Trophoblast cell (in vitro differentiated cells and primary cell): ENCODE results near the gene UNC80.

Experiments used
- DNase-seq, 2 donors: peaks; one replicate each; pipeline ENCODE4 v3.0.0-alpha.2; 2016
- H2AFZ ChIP-seq: 2 replicates; pipeline ENCODE4 v1.6.1; 2013; ENCODE audit warnings: low read length, moderate library complexity, mild to moderate bottlenecking; ENCODE audit not compliant: insufficient read depth, poor library complexity
- H2AK5ac ChIP-seq: 2 replicates; pipeline ENCODE4 v1.6.1; 2013; ENCODE audit warnings: mild to moderate bottlenecking, low read length
- H2BK120ac ChIP-seq: 2 replicates; pipeline ENCODE4 v1.6.1; 2013; ENCODE audit warnings: low read length, mild to moderate bottlenecking, moderate library complexity; ENCODE audit not compliant: insufficient read depth, poor library complexity
- H2BK12ac ChIP-seq: 2 replicates; pipeline ENCODE4 v1.6.1; 2013; ENCODE audit warnings: mild to moderate bottlenecking, low read length, moderate library complexity
- H2BK5ac ChIP-seq: 2 replicates; pipeline ENCODE4 v1.6.1; 2013; ENCODE audit warnings: low read length, low read depth, moderate library complexity, mild to moderate bottlenecking; ENCODE audit not compliant: poor library complexity
- H3K14ac ChIP-seq: 2 replicates; pipeline ENCODE4 v1.6.1; 2013; ENCODE audit warnings: mild to moderate bottlenecking, low read length
- H3K18ac ChIP-seq: 2 replicates; pipeline ENCODE4 v1.6.1; 2013; ENCODE audit warnings: mild to moderate bottlenecking, low read length
- H3K23ac ChIP-seq: 2 replicates; pipeline ENCODE4 v1.6.1; 2013; ENCODE audit warnings: low read length
- H3K27ac ChIP-seq: 2 replicates; pipeline ENCODE4 v1.5.1; 2013; ENCODE audit warnings: low read depth, mild to moderate bottlenecking, inconsistent platforms, low read length, moderate library complexity
- H3K27me3 ChIP-seq: 2 replicates; pipeline ENCODE4 v1.6.1; 2013; ENCODE audit warnings: inconsistent platforms, mild to moderate bottlenecking, low read length, moderate library complexity; ENCODE audit not compliant: insufficient read depth
- H3K36me3 ChIP-seq, 2 experiments: 1 replicate in 1 of 2; 2 replicates in 1 of 2; pipeline ENCODE4 v1.6.1; 2013; ENCODE audit warnings: low read length in 2 of 2, mild to moderate bottlenecking in 2 of 2, moderate library complexity in 1 of 2; ENCODE audit not compliant: insufficient read depth in 2 of 2, control insufficient read depth in 1 of 2
- H3K4ac ChIP-seq: 2 replicates; pipeline ENCODE4 v1.6.1; 2013; ENCODE audit warnings: low read depth, mild to moderate bottlenecking, low read length, moderate library complexity
- H3K4me1 ChIP-seq, 2 experiments: 1 replicate in 1 of 2; 2 replicates in 1 of 2; pipeline ENCODE4 v1.6.1; 2013; ENCODE audit warnings: low read length in 2 of 2, mild to moderate bottlenecking in 2 of 2, moderate library complexity in 1 of 2; ENCODE audit not compliant: insufficient read depth in 2 of 2, control insufficient read depth in 1 of 2
- H3K4me2 ChIP-seq: 2 replicates; pipeline ENCODE4 v1.6.1; 2013; ENCODE audit warnings: inconsistent platforms, mild to moderate bottlenecking, low read length, moderate library complexity
- H3K4me3 ChIP-seq: 2 replicates; pipeline ENCODE4 v1.5.1; 2013; ENCODE audit warnings: mild to moderate bottlenecking, low read depth, low read length, inconsistent platforms
- H3K79me1 ChIP-seq: one replicate; pipeline ENCODE4 v1.6.1; 2013; ENCODE audit warnings: low read length
- H3K79me2 ChIP-seq: 2 replicates; pipeline ENCODE4 v1.6.1; 2013; ENCODE audit warnings: low read length, mild to moderate bottlenecking; ENCODE audit not compliant: control insufficient read depth, insufficient read depth, poor library complexity
- H3K9ac ChIP-seq: 2 replicates; pipeline ENCODE4 v1.6.1; 2013; ENCODE audit warnings: mild to moderate bottlenecking, low read length
- H3K9me3 ChIP-seq: 2 replicates; pipeline ENCODE4 v1.6.1; 2013; ENCODE audit warnings: low read depth, mild to moderate bottlenecking, control low read depth, inconsistent platforms, low read length; ENCODE audit not compliant: insufficient read depth
- H4K12ac ChIP-seq: 2 replicates; pipeline ENCODE4 v1.6.1; 2013; ENCODE audit warnings: low read depth, mild to moderate bottlenecking, low read length, moderate library complexity
- H4K8ac ChIP-seq: 2 replicates; pipeline ENCODE4 v1.6.1; 2013; ENCODE audit warnings: low read depth, mild to moderate bottlenecking, low read length, moderate library complexity
- H4K91ac ChIP-seq: one replicate; pipeline ENCODE4 v1.6.1; 2013; ENCODE audit warnings: low read depth, mild to moderate bottlenecking, low read length, moderate library complexity
- WGBS: extraction: QIAGEN DNeasy Blood & Tissue Kit; methylation state at CpG from one replicate; pipeline ENCODE4 v1.1.7; 2013; ENCODE audit warnings: missing lambda C conversion rate; ENCODE audit not compliant: insufficient read length, insufficient coverage; ENCODE audit errors: extremely low coverage; 5-methylcytosine and 5-hydroxymethylcytosine counted together

UNC80 gene

GRCh38 chr2:209938906-209939305 lies 167.3 kb downstream of the UNC80 start:
- Histone ChIP-seq H3K9me3 (no peaks in the 10 kb centered on the region), H4K8ac (no peak overlapping the region), H3K4ac (no peak overlapping the region), H4K91ac (no peak overlapping the region), H2BK120ac (no peak overlapping the region), H3K4me3 (no peak overlapping the region), H3K4me1 (no peaks in the 10 kb centered on the region), H2BK12ac (no peak overlapping the region), H3K9ac (no peak overlapping the region), H3K27me3 (no peaks in the 10 kb centered on the region), H3K4me2 (no peak overlapping the region), H2BK5ac (no peak overlapping the region), H4K12ac (no peak overlapping the region), H2AFZ (no peak overlapping the region), H3K36me3 (no peaks in the 10 kb centered on the region), H2AK5ac (no peak overlapping the region), H3K79me2 (no peaks in the 10 kb centered on the region), H3K14ac (no peak overlapping the region), H3K18ac (no peak overlapping the region), H3K79me1 (no peaks in the 10 kb centered on the region), H3K23ac (no peak overlapping the region), H3K27ac (no peak overlapping the region)
- WGBS, result no CpG with 5 or more reads among the region's 1 CpG
- DNase-seq, result no peak

DNA sequence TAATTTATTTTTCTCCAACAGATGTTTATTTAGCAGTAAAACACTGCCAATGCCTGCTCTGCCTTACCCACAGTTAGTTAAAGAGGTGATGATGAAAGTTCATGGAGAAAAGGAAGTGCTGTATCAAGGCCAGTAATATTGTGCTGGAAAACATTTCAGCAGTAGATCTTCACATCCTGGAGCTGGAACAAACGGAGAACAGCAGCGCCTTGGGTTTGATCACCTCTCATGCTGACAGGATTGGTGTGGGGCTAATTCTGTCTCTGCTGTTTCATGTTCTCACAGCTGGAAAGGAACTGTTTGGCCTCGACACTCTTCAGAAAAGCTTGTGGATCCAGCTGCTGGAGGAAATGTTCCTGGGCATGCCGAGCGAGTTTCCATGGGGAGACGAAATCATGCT lies 169.3 kb downstream of the UNC80 start:
- Histone ChIP-seq H3K4me2 (no peak overlapping the region), H2BK5ac (no peak overlapping the region), H3K9ac (no peak overlapping the region), H4K91ac (no peak overlapping the region), H3K79me2 (no peaks in the 10 kb centered on the region), H3K18ac (no peak overlapping the region), H2AK5ac (no peak overlapping the region), H3K27me3 (no peaks in the 10 kb centered on the region), H2BK12ac (no peak overlapping the region), H4K12ac (no peak overlapping the region), H3K36me3 (no peaks in the 10 kb centered on the region), H4K8ac (no peak overlapping the region), H3K4me3 (no peak overlapping the region), H2BK120ac (no peak overlapping the region), H3K4me1 (no peaks in the 10 kb centered on the region), H3K4ac (no peak overlapping the region), H3K79me1 (no peaks in the 10 kb centered on the region), H3K14ac (no peak overlapping the region), H3K23ac (no peak overlapping the region), H2AFZ (no peak overlapping the region), H3K27ac (no peak overlapping the region), H3K9me3 (no peaks in the 10 kb centered on the region)
- no peak for DNase-seq
- no CpG with 5 or more reads among the region's 6 CpGs for WGBS

DNA sequence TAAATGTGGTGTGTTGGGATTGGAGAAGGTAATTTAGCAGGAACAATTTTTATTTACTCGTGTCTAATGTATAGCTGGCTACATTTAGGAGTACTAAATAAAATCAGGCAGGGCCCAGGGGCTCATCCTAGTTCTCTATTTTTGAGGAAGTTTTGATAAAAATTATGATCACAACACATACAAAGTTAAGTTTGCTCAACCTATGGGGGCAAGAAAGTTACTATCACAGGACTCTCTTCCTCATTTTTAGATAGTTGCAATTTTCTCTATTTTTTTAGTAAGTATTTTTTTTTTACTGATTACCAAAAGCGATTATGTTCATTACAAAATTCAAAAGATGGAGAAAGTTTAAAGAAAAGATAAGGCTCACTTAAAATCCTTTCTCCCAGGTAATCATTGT lies 170.8 kb downstream of the UNC80 start:
- no peak overlapping the region for H2AK5ac ChIP-seq
- no peak overlapping the region for H3K4ac ChIP-seq
- no peak overlapping the region for H3K27ac ChIP-seq
- no peak overlapping the region for H2BK120ac ChIP-seq
- no peaks in the 10 kb centered on the region for H3K4me1 ChIP-seq
- H2AFZ ChIP-seq, result no peak overlapping the region
- no peaks in the 10 kb centered on the region for H3K27me3 ChIP-seq
- no peak overlapping the region for H4K12ac ChIP-seq
- no peaks in the 10 kb centered on the region for H3K36me3 ChIP-seq
- H2BK12ac ChIP-seq, result no peak overlapping the region
- no peak overlapping the region for H4K8ac ChIP-seq
- H3K23ac ChIP-seq, result no peak overlapping the region
- H3K14ac ChIP-seq, result no peak overlapping the region
- no peak overlapping the region for H2BK5ac ChIP-seq
- H3K79me1 ChIP-seq, result no peaks in the 10 kb centered on the region
- no peak overlapping the region for H4K91ac ChIP-seq
- no peak overlapping the region for H3K9ac ChIP-seq
- no peak overlapping the region for H3K4me3 ChIP-seq
- H3K79me2 ChIP-seq, result no peaks in the 10 kb centered on the region
- no peak for DNase-seq
- no CpG with 5 or more reads among the region's 2 CpGs for WGBS
- no peaks in the 10 kb centered on the region for H3K9me3 ChIP-seq
- H3K18ac ChIP-seq, result no peak overlapping the region
- no peak overlapping the region for H3K4me2 ChIP-seq

DNA sequence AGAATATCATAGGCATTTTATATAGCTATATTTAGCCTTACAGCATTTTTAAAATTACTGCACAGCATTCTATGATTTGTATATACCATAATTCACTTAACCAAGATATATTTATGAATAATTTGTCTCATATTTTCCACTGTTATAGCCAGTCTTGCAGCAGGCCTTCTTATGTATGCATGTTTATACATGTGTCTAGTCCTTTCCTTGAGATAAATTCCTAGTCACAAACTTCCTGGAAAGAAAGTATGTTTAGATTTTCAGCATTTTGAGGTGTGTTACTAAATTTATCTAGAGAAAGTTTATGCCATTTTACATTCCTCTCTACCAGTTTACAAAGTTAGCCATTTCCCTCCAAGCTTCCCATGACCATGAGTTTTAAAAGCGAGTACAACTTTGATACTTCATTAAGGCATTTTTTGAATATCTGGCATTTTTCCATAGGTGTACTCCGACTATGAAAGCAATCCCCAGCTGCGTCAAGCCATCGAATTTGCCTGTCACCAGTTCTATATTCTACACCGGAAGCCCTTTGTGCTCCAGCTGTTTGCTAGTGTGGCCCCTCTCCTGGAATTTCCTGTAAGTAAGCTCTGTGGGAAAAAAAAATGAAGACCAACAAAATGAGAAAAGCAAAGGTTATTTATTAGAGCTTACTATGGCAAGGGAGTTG lies 171.4 kb downstream of the UNC80 start:
- no peaks in the 10 kb centered on the region for H3K27me3 ChIP-seq
- H3K79me1 ChIP-seq, result no peaks in the 10 kb centered on the region
- H2BK120ac ChIP-seq, result no peak overlapping the region
- H3K79me2 ChIP-seq, result no peaks in the 10 kb centered on the region
- no CpG with 5 or more reads among the region's 5 CpGs for WGBS
- no peak overlapping the region for H2BK5ac ChIP-seq
- H3K4me2 ChIP-seq, result no peak overlapping the region
- no peak overlapping the region for H3K27ac ChIP-seq
- no peaks in the 10 kb centered on the region for H3K4me1 ChIP-seq
- H3K4ac ChIP-seq, result no peak overlapping the region
- H3K9ac ChIP-seq, result no peak overlapping the region
- no peak for DNase-seq
- H4K91ac ChIP-seq, result no peak overlapping the region
- no peaks in the 10 kb centered on the region for H3K9me3 ChIP-seq
- no peak overlapping the region for H4K12ac ChIP-seq
- H3K18ac ChIP-seq, result no peak overlapping the region
- H2AFZ ChIP-seq, result no peak overlapping the region
- no peak overlapping the region for H2BK12ac ChIP-seq
- H3K36me3 ChIP-seq, result no peaks in the 10 kb centered on the region
- H3K14ac ChIP-seq, result no peak overlapping the region
- no peak overlapping the region for H2AK5ac ChIP-seq
- no peak overlapping the region for H4K8ac ChIP-seq
- no peak overlapping the region for H3K4me3 ChIP-seq
- no peak overlapping the region for H3K23ac ChIP-seq
